NCI-H1694 treated with DMSO at 0.1 percent for 48 hours (cell line): Measurements from ENCODE around the gene RBM8A.
A peak's percentile ranks its signal among the peaks of the same experiment; 100 is the strongest.
"Not testable (repeated sequence)": the region's sequence is repeated elsewhere in the genome, so short reads cannot be mapped to it uniquely, and the experiment has no call there.

Source experiments
- DNase-seq: peaks from one replicate; lab custom pipeline; 2025; lab: John Stamatoyannopoulos, UW

The RBM8A gene

GRCh38 chr1:145956361-145956760 is 29.1 kb upstream of the RBM8A start:
- DNase-seq, result no peak

GRCh38 chr1:145955436-145955835 is 28.2 kb upstream of the RBM8A start:
- DNase-seq, result no peak

- no peak for DNase-seq
These were observed 26.6 kb upstream of the RBM8A start for GRCh38 chr1:145953861-145954260.

- DNase-seq, result no peak
These were observed 25.6 kb upstream of the RBM8A start for GRCh38 chr1:145952903-145953302.

- DNase-seq, result no peak
These were observed 24.2 kb upstream of the RBM8A start for GRCh38 chr1:145951526-145951925.

- DNase-seq, result no peak
These were observed 21.9 kb upstream of the RBM8A start for GRCh38 chr1:145949219-145949618.

GRCh38 chr1:145947551-145947950 is 20.3 kb upstream of the RBM8A start:
- no peak for DNase-seq

- no peak for DNase-seq
These were observed 19.2 kb upstream of the RBM8A start for GRCh38 chr1:145946477-145946986.

- no peak for DNase-seq
These were observed 17.2 kb upstream of the RBM8A start for GRCh38 chr1:145944532-145944931.

- no peak for DNase-seq
These were observed 15.6 kb upstream of the RBM8A start for GRCh38 chr1:145942871-145943270.

GRCh38 chr1:145942405-145942804 is 15.1 kb upstream of the RBM8A start:
- no peak for DNase-seq

- no peak for DNase-seq
These were observed 10.2 kb upstream of the RBM8A start for GRCh38 chr1:145937436-145937835.

- DNase-seq, result no peak
These were observed 9.0 kb upstream of the RBM8A start for GRCh38 chr1:145936247-145936646.

GRCh38 chr1:145935708-145936107 is 8.4 kb upstream of the RBM8A start:
- DNase-seq, result no peak

GRCh38 chr1:145932522-145933009 is 5.3 kb upstream of the RBM8A start:
- not testable (repeated sequence) for DNase-seq

GRCh38 chr1:145927916-145928643 is 796 bp upstream of the RBM8A start:
- DNase-seq, result no peak

- DNase-seq, result no peak
These were observed 610 bp downstream of the RBM8A start for GRCh38 chr1:145926686-145927062.

- DNase-seq, result no peak
These were observed 5.0 kb downstream of the RBM8A start for GRCh38 chr1:145922266-145922665.

- not testable (repeated sequence) for DNase-seq
These were observed 7.0 kb downstream of the RBM8A start for GRCh38 chr1:145920297-145920696.

- DNase-seq, result no peak
These were observed 8.0 kb downstream of the RBM8A start for GRCh38 chr1:145918992-145919939.

GRCh38 chr1:145918144-145918991 is 8.9 kb downstream of the RBM8A start, which contains the start of gene PEX11B:
Gene PEX11B, minus strand, starts transcription at chr1:145918717. Its CDS starts 29 bp downstream, at chr1:145918688.
- peak; percentile 53 for DNase-seq

GRCh38 chr1:145917595-145917994 is 9.7 kb downstream of the RBM8A start:
- DNase-seq, result no peak
